Choroid plexus epithelial cell (primary cell): ENCODE results near the gene ASTN2.

Experiments used
- DNase-seq: peaks from one replicate; pipeline ENCODE4 v3.0.0-alpha.2; 2010; ENCODE audit warnings: low read depth
- H3K4me3 ChIP-seq: 2 replicates; pipeline ENCODE4 v1.5.1; 2011; ENCODE audit warnings: low read depth, mild to moderate bottlenecking, control low read depth, low read length, moderate library complexity
- TF ChIP-seq, protein P1 (sequence below): conservative IDR thresholded peaks from 2 replicates; pipeline ENCODE4 v1.5.1; 2011; ENCODE audit warnings: low read depth, mild to moderate bottlenecking, control low read depth, inconsistent platforms, low read length, moderate library complexity

ASTN2 gene

GRCh38 chr9:116599342-116599884, 815.4 kb downstream of the ASTN2 start:
- H3K4me3 ChIP-seq: no peak overlapping the region
- TF ChIP-seq, protein P1, sequence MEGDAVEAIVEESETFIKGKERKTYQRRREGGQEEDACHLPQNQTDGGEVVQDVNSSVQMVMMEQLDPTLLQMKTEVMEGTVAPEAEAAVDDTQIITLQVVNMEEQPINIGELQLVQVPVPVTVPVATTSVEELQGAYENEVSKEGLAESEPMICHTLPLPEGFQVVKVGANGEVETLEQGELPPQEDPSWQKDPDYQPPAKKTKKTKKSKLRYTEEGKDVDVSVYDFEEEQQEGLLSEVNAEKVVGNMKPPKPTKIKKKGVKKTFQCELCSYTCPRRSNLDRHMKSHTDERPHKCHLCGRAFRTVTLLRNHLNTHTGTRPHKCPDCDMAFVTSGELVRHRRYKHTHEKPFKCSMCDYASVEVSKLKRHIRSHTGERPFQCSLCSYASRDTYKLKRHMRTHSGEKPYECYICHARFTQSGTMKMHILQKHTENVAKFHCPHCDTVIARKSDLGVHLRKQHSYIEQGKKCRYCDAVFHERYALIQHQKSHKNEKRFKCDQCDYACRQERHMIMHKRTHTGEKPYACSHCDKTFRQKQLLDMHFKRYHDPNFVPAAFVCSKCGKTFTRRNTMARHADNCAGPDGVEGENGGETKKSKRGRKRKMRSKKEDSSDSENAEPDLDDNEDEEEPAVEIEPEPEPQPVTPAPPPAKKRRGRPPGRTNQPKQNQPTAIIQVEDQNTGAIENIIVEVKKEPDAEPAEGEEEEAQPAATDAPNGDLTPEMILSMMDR: peak; percentile 24
- no peak for DNase-seq

GRCh38 chr9:116596646-116597045, 818.2 kb downstream of the ASTN2 start:
- TF ChIP-seq, protein P1: no peak
- no peak overlapping the region for H3K4me3 ChIP-seq
- no peak for DNase-seq

- TF ChIP-seq, protein P1: no peak
- peak; percentile 88 for DNase-seq
- no peak overlapping the region for H3K4me3 ChIP-seq
Measured at GRCh38 chr9:116594547-116594946, 820.3 kb downstream of the ASTN2 start.

GRCh38 chr9:116592970-116593369, 821.9 kb downstream of the ASTN2 start:
- no peak overlapping the region for H3K4me3 ChIP-seq
- DNase-seq: no peak
- TF ChIP-seq, protein P1: no peak

DNA sequence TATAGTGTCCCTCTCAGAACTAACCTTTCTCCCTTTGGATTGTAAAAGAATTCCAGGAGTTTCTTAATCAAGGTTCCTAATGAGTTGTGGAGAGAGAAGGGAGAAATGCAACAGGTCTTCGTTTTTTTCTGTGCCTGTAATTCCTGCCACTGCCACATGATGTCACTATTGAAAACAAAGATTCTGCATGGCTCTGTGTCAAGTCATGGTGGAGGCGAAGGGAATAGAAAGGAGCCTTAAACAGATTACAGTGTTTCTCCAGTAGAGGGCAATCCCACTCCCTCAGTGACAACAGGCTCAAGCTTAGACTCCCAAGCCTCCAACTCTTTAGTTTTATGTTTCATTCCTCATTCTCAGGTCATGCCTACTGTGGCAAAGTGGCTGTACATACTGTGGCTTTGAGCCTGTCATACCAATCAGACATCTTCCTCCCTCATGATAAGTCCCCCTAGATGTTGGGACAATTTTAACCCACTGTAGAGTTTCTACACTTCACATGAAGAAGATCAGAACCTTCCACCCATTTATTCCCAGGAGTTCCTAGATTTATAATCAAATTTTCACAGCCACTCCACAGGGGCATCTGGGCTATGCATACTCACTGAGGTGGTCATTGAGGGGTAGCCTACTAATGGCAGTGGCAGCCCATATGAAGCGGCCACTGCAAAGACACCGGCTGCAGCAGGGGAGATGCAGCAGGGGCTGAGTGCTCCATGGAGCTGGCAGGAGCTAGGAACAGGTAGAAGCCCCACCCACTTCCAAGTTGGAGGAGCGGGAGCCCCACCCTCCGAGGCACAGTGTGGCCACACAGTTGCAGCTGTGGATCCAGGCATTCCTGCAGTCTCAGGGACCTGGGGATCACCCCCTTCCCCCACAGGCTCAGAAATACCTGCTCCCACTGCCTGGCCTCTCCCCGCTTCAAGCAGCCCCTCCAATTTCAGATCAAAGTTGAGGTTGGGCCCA, 825.2 kb downstream of the ASTN2 start:
- TF ChIP-seq, protein P1: peak; percentile 85
- DNase-seq: peak; percentile 91

GRCh38 chr9:116587919-116588318, 826.9 kb downstream of the ASTN2 start:
- TF ChIP-seq, protein P1: no peak
- DNase-seq: no peak
- no peak overlapping the region for H3K4me3 ChIP-seq

More for the DNA sequence above, 825.2 kb downstream of the ASTN2 start:
- H3K4me3 ChIP-seq: no peak overlapping the region
